ENCODE data around the gene SORD.

GRCh38 chr15:45122719-45123118, 99.7 kb downstream of the SORD start:
- TF ChIP-seq MEF2A (IDR thresholded peaks at IDR 0.05; ENCODE audit: insufficient read depth, low read depth, low read length), result no peak
- TF ChIP-seq NKRF (conservative IDR thresholded peaks at IDR 0.05), result no peak

Measured in GM12878 (cell line).